Colonic mucosa (tissue), 4 donors: ENCODE measurements around the gene HMGN3. TPM values are rescaled to one million over a fixed set of nuclear protein-coding genes. Genes with fewer than 3 reads are reported as not detected.

Experiments used
- DNase-seq: peaks from one replicate; pipeline ENCODE4 v3.0.0-alpha.2; 2020
- H3K27ac ChIP-seq: fragments of 200-600 bp; one replicate; pipeline ENCODE4 v1.8.0; 2021
- H3K27me3 ChIP-seq: fragments of 200-600 bp; one replicate; pipeline ENCODE4 v1.8.0; 2021
- H3K36me3 ChIP-seq: fragments of 200-600 bp; one replicate; pipeline ENCODE4 v1.8.0; 2021
- H3K4me1 ChIP-seq: fragments of 200-600 bp; one replicate; pipeline ENCODE4 v1.8.0; 2021; ENCODE audit warnings: mild to moderate bottlenecking
- H3K4me3 ChIP-seq: fragments of 200-600 bp; one replicate; pipeline ENCODE4 v1.8.0; 2021
- H3K9ac ChIP-seq, 2 donors: one replicate each; pipeline ENCODE4 v1.7.0; 2013; ENCODE audit warnings: control low read depth in 2 of 2, low read depth in 2 of 2, low read length in 2 of 2
- H3K9me3 ChIP-seq: fragments of 200-600 bp; one replicate; pipeline ENCODE4 v1.8.0; 2021
- CTCF ChIP-seq: fragments of 200-600 bp; IDR thresholded peaks from one replicate; pipeline ENCODE4 v1.8.0; 2022; ENCODE audit warnings: antibody characterized with exemption, mild to moderate bottlenecking
- intact Hi-C: fragments of 100-400 bp; cut with DNase I; formaldehyde crosslinking; loops from one replicate; pipeline ENCODE4 v1.14.1; 2022
- total RNA-seq, 2 donors: library from RNA; stranded (reverse); fragmentation: NEBNext Ultra II Directional in 1 of 2; extraction: Animal tissue kit (Norgen Biotek cat#: 25700) in 1 of 2; gene quantifications; one replicate each; pipeline ENCODE4 v1.2.1, GENCODE V29; 2021
- donor health status: healthy.
- donor health status: DM: no; HTN: no; CAD: no.
- donor health status: DM: no; HTN: no; CAD: no.

Gene HMGN3
- total RNA-seq, 2 donors from 2014 or later: 30.3 to 31.0 TPM

DNA sequence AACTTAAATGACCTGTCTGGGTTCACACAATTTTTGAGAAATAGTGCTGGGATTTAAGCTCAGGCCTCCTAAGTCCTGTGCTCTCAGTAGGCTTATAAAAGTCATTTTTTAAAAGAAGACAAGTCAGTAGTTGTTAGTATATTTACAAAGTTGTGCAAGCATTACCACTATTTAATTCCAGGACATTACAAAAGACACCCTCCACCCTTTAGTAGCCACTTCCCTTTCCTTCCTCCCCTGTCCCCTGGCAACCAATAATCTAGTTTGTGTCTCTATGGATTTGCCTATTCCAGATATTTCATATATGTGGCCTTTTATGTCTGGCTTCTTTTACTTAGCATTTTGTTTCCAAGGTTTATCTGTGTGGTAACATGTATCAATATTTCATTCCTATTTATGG lies 37.6 kb downstream of the HMGN3 start:
- Histone ChIP-seq H3K27me3 (no peaks in the 10 kb centered on the region), H3K4me1 (no peaks in the 10 kb centered on the region), H3K4me3 (no peak overlapping the region), H3K27ac (no peak overlapping the region), H3K9me3 (no peaks in the 10 kb centered on the region), H3K9ac (no peak overlapping the region), H3K36me3 (no peaks in the 10 kb centered on the region)
- TF ChIP-seq CTCF: no peak
- intact Hi-C loops: no loop called here
- no peak for DNase-seq

GRCh38 chr6:79193971-79194370 lies 40.5 kb downstream of the HMGN3 start:
- no peak overlapping the region for H3K9ac ChIP-seq
- H3K27me3 ChIP-seq: no peaks in the 10 kb centered on the region
- no peak overlapping the region for H3K4me3 ChIP-seq
- H3K36me3 ChIP-seq: no peaks in the 10 kb centered on the region
- no peaks in the 10 kb centered on the region for H3K4me1 ChIP-seq
- no peak for TF ChIP-seq CTCF
- H3K27ac ChIP-seq: no peak overlapping the region
- DNase-seq: no peak
- H3K9me3 ChIP-seq: no peaks in the 10 kb centered on the region
- intact Hi-C loops: no loop called here

DNA sequence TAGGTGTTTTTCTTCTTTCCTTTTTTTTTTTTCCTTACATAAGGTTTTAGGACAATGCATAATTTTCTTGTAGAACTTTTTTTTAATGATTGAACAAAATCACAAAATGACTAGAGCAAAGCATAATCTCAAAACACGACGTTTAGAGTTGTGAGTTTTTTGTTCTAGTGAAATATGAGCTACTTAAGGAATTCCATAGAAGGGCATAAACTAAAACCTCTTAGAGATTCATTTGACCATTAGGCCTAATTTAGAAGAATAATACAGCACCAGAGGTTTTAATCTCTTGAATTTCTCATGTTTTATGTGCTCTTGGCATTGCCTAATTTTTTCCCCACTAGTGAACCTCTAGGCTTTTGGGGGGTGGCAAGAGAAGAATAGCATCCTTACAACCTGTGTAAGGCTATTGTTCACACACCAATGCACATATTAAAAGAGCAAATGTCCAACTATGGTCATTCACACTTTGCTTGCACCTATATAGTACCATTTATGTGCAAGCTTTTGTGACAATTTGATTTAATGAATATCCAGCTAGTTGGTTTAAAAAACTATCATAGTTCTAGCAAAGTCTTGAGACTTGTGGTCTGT lies 44.6 kb downstream of the HMGN3 start:
- no peak for TF ChIP-seq CTCF
- intact Hi-C loops: no loop called here

DNA sequence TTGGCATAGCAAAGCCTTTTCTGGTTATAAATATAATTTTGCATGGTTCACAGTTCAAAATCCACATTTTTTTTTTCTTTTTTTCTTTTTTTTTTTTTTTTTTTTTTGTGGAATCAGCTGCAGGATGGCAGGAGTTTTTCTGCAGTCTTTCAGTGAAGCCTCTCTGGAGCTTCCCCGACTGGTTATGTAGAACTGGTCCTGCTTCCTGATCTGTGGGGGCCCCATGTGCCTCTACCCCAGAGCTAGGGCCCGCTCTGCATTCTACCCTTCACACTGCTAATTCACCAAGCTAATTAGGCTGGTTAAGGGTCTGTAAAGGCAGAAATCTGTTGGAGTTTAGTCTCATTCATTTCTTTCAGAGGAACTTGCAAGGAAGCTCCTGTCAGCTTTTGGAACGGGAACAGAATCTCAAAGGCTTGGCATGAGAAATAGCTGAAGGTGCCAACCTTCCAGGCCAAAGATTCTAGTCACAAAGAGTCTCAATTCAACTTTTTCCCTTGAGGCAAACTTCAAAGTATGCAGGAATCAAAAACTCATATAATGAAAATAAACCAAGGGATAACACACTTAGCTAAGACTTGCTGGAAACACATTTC lies 45.5 kb downstream of the HMGN3 start:
- H3K36me3 ChIP-seq: no peaks in the 10 kb centered on the region

More for the DNA sequence above, 44.6 kb downstream of the HMGN3 start:
- Histone ChIP-seq H3K36me3 (no peaks in the 10 kb centered on the region), H3K4me1 (no peaks in the 10 kb centered on the region), H3K9ac (no peak overlapping the region), H3K4me3 (no peak overlapping the region), H3K9me3 (no peaks in the 10 kb centered on the region), H3K27me3 (no peaks in the 10 kb centered on the region), H3K27ac (no peak overlapping the region)
- no peak for DNase-seq

DNA sequence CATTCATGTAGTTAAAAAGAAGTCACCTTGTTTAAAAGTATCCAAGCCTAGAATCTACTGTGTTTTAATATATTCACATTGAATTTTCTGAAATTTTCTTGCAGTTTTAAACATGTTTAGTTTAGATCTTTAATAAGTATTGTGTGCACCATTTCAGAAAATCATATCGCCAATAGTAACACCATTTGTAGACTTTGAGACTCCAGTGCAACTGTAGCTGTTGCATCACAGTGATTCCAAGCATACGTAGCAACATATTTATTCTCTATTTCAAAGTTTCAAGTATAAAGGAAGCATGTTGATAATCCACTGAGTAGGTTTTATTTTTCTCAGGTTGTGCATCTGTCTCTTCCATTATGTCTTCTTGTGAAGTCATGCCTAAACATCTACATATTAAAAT lies 46.4 kb downstream of the HMGN3 start:
- H3K9me3 ChIP-seq: no peaks in the 10 kb centered on the region
- H3K27ac ChIP-seq: no peak overlapping the region
- no peaks in the 10 kb centered on the region for H3K27me3 ChIP-seq
- H3K36me3 ChIP-seq: no peaks in the 10 kb centered on the region
- H3K4me3 ChIP-seq: no peak overlapping the region
- H3K9ac ChIP-seq: no peak overlapping the region
- TF ChIP-seq CTCF: no peak
- DNase-seq: no peak
- intact Hi-C loops: no loop called here
- H3K4me1 ChIP-seq: no peaks in the 10 kb centered on the region

More for the DNA sequence above, 45.5 kb downstream of the HMGN3 start:
- DNase-seq: no peak
- no peak for TF ChIP-seq CTCF
- no peak overlapping the region for H3K9ac ChIP-seq
- H3K27me3 ChIP-seq: no peaks in the 10 kb centered on the region
- H3K4me3 ChIP-seq: no peak overlapping the region
- H3K27ac ChIP-seq: no peak overlapping the region
- no peaks in the 10 kb centered on the region for H3K4me1 ChIP-seq
- H3K9me3 ChIP-seq: no peaks in the 10 kb centered on the region
- intact Hi-C loops: no loop called here
